ENCODE measurements around the gene MORN5.

MORN5 gene

GRCh38 chr9:122218071-122218934 is 58.6 kb downstream of the MORN5 start:
- in situ Hi-C loops (cut with HindIII; ENCODE audit: low pct_unique_long_range_greater_than_20kb, low sequenced_read_pairs), result no loop called here
- no peak for TF ChIP-seq JUND (IDR thresholded peaks at IDR 0.05; ENCODE audit: low read depth)

GRCh38 chr9:122218935-122219855 is 59.5 kb downstream of the MORN5 start:
- no peak for DNase-seq (ENCODE audit: low read depth in 1 of 2, low spot score in 1 of 2)
- no peak for TF ChIP-seq JUND (IDR thresholded peaks at IDR 0.05; ENCODE audit: low read depth)
- in situ Hi-C loops (cut with HindIII; ENCODE audit: low pct_unique_long_range_greater_than_20kb, low sequenced_read_pairs), result no loop called here

More at GRCh38 chr9:122218071-122218934, 58.6 kb downstream of the MORN5 start:
- DNase-seq (ENCODE audit: low read depth in 1 of 2, low spot score in 1 of 2), result no peak

GRCh38 chr9:122219856-122220672 is 60.4 kb downstream of the MORN5 start:
- TF ChIP-seq JUND (IDR thresholded peaks at IDR 0.05; ENCODE audit: low read depth), result no peak
- in situ Hi-C loops (cut with HindIII; ENCODE audit: low pct_unique_long_range_greater_than_20kb, low sequenced_read_pairs), result no loop called here
- DNase-seq (ENCODE audit: low read depth in 1 of 2, low spot score in 1 of 2), result no peak

- no peak for TF ChIP-seq JUND (IDR thresholded peaks at IDR 0.05; ENCODE audit: low read depth)
- no peak for DNase-seq (ENCODE audit: low read depth in 1 of 2, low spot score in 1 of 2)
- in situ Hi-C loops (cut with HindIII; ENCODE audit: low pct_unique_long_range_greater_than_20kb, low sequenced_read_pairs), result no loop called here
These were observed 61.0 kb downstream of the MORN5 start for GRCh38 chr9:122220673-122221182.

GRCh38 chr9:122221183-122221811 is 61.6 kb downstream of the MORN5 start:
- in situ Hi-C loops (cut with HindIII; ENCODE audit: low pct_unique_long_range_greater_than_20kb, low sequenced_read_pairs), result no loop called here
- no peak for TF ChIP-seq JUND (IDR thresholded peaks at IDR 0.05; ENCODE audit: low read depth)
- no peak for DNase-seq (ENCODE audit: low read depth in 1 of 2, low spot score in 1 of 2)

GRCh38 chr9:122222791-122223190 is 63.1 kb downstream of the MORN5 start:
- TF ChIP-seq JUND (IDR thresholded peaks at IDR 0.05; ENCODE audit: low read depth), result no peak
- in situ Hi-C loops (cut with HindIII; ENCODE audit: low pct_unique_long_range_greater_than_20kb, low sequenced_read_pairs), result no loop called here
- no peak for DNase-seq (ENCODE audit: low read depth in 1 of 2, low spot score in 1 of 2)

- no peak for DNase-seq (ENCODE audit: low read depth in 1 of 2, low spot score in 1 of 2)
- TF ChIP-seq JUND (IDR thresholded peaks at IDR 0.05; ENCODE audit: low read depth), result no peak
- in situ Hi-C loops (cut with HindIII; ENCODE audit: low pct_unique_long_range_greater_than_20kb, low sequenced_read_pairs), result no loop called here
These were observed 63.7 kb downstream of the MORN5 start for GRCh38 chr9:122223435-122223834.

- in situ Hi-C loops (cut with HindIII; ENCODE audit: low pct_unique_long_range_greater_than_20kb, low sequenced_read_pairs), result no loop called here
- no peak for TF ChIP-seq JUND (IDR thresholded peaks at IDR 0.05; ENCODE audit: low read depth)
- DNase-seq (ENCODE audit: low read depth in 1 of 2, low spot score in 1 of 2), result no peak
These were observed 65.8 kb downstream of the MORN5 start for GRCh38 chr9:122225312-122226141.

- no peak for TF ChIP-seq JUND (IDR thresholded peaks at IDR 0.05; ENCODE audit: low read depth)
- in situ Hi-C loops (cut with HindIII; ENCODE audit: low pct_unique_long_range_greater_than_20kb, low sequenced_read_pairs), result no loop called here
- DNase-seq (ENCODE audit: low read depth in 1 of 2, low spot score in 1 of 2), result no peak
These were observed 66.5 kb downstream of the MORN5 start for GRCh38 chr9:122226142-122226757.

GRCh38 chr9:122226758-122227574 is 67.3 kb downstream of the MORN5 start:
- in situ Hi-C loops (cut with HindIII; ENCODE audit: low pct_unique_long_range_greater_than_20kb, low sequenced_read_pairs), result no loop called here
- no peak for TF ChIP-seq JUND (IDR thresholded peaks at IDR 0.05; ENCODE audit: low read depth)
- no peak for DNase-seq (ENCODE audit: low read depth in 1 of 2, low spot score in 1 of 2)
